Lower lobe of right lung (tissue), 2 donors: ENCODE data around the gene MOGAT3. TPM values are rescaled to one million over a fixed set of nuclear protein-coding genes. Genes with fewer than 3 reads are reported as not detected.

Experiments used
- ATAC-seq, 2 donors: fragments of 200-7000 bp; cut with Tn5 transposase; one replicate each; pipeline ENCODE4 v1.9.1; 2020 to 2022; ENCODE audit warnings: mild to moderate bottlenecking in 2 of 2, moderate library complexity in 2 of 2
- DNase-seq: peaks from one replicate; pipeline ENCODE4 v3.0.0-alpha.2; 2020
- H3K27ac ChIP-seq: fragments of 200-600 bp; one replicate; pipeline ENCODE4 v1.8.0; 2022
- H3K27me3 ChIP-seq: fragments of 200-600 bp; one replicate; pipeline ENCODE4 v1.8.0; 2022; ENCODE audit warnings: low read depth
- H3K36me3 ChIP-seq: fragments of 200-600 bp; one replicate; pipeline ENCODE4 v1.8.0; 2022; ENCODE audit warnings: mild to moderate bottlenecking
- H3K4me1 ChIP-seq: fragments of 200-600 bp; one replicate; pipeline ENCODE4 v1.8.0; 2022
- H3K4me3 ChIP-seq: fragments of 200-600 bp; one replicate; pipeline ENCODE4 v1.8.0; 2022; ENCODE audit warnings: mild to moderate bottlenecking
- H3K9me3 ChIP-seq: fragments of 200-600 bp; one replicate; pipeline ENCODE4 v1.8.0; 2022
- intact Hi-C: fragments of 100-400 bp; cut with DNase I; formaldehyde crosslinking; loops from one replicate; pipeline ENCODE4 v1.11.0; 2022
- long read RNA-seq: library from polyadenylated mRNA; unstranded; transcript quantifications from one replicate; pipeline ENCODE4 v2.0.0, GENCODE V29; 2021
- total RNA-seq: library from RNA; stranded (reverse); fragmentation: NEBNext Ultra II Directional; extraction: Animal tissue kit (Norgen Biotek cat#: 25700); gene quantifications from one replicate; pipeline ENCODE4 v1.2.1, GENCODE V29; 2021
- TF ChIP-seq, protein P1 (sequence below): fragments of 200-600 bp; IDR thresholded peaks from one replicate; pipeline ENCODE4 v1.8.0; 2022; ENCODE audit warnings: antibody characterized with exemption, mild to moderate bottlenecking
- donor health status: DM: no; HTN: yes; CAD: no; lungs with severe emphysema.

The MOGAT3 gene, protein sequence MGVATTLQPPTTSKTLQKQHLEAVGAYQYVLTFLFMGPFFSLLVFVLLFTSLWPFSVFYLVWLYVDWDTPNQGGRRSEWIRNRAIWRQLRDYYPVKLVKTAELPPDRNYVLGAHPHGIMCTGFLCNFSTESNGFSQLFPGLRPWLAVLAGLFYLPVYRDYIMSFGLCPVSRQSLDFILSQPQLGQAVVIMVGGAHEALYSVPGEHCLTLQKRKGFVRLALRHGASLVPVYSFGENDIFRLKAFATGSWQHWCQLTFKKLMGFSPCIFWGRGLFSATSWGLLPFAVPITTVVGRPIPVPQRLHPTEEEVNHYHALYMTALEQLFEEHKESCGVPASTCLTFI
- not detected for total RNA-seq
- long read RNA-seq = 0 reads

DNA sequence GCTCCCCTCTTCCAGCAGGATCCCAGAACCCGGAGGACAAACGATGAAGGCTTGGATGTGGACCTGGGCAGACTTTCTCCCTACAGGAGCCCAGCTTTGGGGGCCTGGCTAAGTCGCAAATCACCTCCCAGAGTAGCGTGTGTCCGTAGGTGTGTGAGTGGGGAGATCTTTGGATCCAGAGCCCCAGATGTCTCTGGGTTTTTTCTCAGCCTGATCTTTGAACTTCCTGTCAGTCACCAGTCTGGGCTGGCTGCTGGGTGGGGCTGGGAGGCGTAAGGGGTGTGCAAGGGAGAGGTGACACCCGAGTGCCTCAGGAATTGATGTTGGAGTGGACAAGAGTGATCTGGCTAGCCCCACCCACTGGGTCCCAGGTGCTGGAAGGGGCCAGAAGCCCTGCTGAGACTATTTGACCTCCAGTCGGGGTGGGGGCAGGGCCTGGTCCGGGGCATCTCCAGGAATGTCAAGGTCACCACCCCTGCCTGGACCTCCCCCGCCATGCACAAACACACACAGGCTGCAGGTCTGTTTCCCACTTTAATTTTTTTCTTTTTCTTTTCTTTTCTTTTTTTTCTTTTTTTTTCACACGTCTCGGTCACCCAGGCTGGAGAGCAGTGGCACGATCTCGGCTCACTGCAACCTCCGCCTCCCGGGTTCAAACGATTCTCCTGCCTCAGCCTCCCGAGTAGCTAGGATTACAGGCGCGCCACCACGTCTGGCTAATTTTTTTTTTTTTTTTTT is at the start of gene MOGAT3:
Gene MOGAT3 (minus strand): TSS at position 175 of the 738 bp plus-strand sequence. CDS start 182 bp downstream, outside the sequence.
- H3K4me1 ChIP-seq = peaks cover 10% of the 10 kb centered on the region
- intact Hi-C loops = no loop called here

DNA sequence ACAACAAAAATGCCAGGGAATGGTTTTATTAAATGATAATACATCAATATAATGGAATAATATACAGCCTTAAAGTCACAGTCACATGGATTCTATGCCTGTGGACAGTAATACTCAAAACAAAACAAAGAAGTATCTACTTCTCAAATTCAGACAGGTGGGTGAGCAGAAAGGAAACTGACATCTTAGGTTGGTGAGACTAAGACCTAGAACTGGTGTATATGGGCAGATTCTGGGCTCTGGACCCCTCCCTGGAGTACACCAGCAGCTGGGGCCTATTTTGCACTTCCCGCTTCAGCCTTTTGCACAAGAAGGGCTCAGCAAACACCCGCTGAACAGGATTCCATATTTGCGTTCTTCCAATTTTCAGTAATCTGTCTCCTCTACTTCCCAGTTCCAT is 49.5 kb upstream of the MOGAT3 start:
- H3K27ac ChIP-seq = no peak overlapping the region
- peaks cover 29% of the 10 kb centered on the region for H3K4me1 ChIP-seq
- TF ChIP-seq, protein P1, sequence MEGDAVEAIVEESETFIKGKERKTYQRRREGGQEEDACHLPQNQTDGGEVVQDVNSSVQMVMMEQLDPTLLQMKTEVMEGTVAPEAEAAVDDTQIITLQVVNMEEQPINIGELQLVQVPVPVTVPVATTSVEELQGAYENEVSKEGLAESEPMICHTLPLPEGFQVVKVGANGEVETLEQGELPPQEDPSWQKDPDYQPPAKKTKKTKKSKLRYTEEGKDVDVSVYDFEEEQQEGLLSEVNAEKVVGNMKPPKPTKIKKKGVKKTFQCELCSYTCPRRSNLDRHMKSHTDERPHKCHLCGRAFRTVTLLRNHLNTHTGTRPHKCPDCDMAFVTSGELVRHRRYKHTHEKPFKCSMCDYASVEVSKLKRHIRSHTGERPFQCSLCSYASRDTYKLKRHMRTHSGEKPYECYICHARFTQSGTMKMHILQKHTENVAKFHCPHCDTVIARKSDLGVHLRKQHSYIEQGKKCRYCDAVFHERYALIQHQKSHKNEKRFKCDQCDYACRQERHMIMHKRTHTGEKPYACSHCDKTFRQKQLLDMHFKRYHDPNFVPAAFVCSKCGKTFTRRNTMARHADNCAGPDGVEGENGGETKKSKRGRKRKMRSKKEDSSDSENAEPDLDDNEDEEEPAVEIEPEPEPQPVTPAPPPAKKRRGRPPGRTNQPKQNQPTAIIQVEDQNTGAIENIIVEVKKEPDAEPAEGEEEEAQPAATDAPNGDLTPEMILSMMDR = no peak
- DNase-seq = no peak
- H3K4me3 ChIP-seq = peak overlapping the region; percentile 80
- no peaks in the 10 kb centered on the region for H3K27me3 ChIP-seq
- no peaks in the 10 kb centered on the region for H3K9me3 ChIP-seq
- H3K36me3 ChIP-seq = peaks cover 25% of the 10 kb centered on the region
- ATAC-seq = no peak
- intact Hi-C loops = no loop called here

More for the DNA sequence above, at the start of gene MOGAT3:
- H3K27me3 ChIP-seq = peaks cover 66% of the 10 kb centered on the region
- TF ChIP-seq, protein P1 = no peak
- ATAC-seq (no peak), DNase-seq (no peak)
- H3K4me3 ChIP-seq = peak within 1 kb of the TSS; percentile 0
- no peaks in the 10 kb centered on the region for H3K9me3 ChIP-seq
- no peak within 1 kb of the TSS for H3K27ac ChIP-seq
- H3K36me3 ChIP-seq = peaks cover 2% of the 10 kb centered on the region

DNA sequence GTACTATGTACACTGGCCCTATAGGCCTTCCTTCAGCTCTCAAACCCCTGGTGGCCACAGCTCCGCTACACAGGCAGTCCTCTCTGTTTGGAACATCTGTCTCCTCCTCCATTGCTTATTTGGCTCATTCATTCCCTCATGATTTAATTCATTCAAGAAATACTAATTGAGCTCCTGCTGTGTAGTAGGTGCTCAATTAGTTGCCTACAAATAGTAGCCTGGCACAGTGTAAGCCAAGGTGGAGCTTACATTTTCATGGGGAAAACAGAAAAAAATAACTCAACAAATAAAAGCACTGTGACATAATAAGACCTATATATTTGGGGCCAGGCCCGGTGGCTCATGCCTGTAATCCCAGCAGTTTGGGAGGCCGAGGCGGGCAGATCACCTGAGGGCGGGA is 47.4 kb upstream of the MOGAT3 start:
- Histone ChIP-seq H3K4me1 (peaks cover 40% of the 10 kb centered on the region), H3K36me3 (peaks cover 25% of the 10 kb centered on the region), H3K27ac (no peak overlapping the region), H3K27me3 (no peaks in the 10 kb centered on the region), H3K4me3 (no peak overlapping the region), H3K9me3 (no peaks in the 10 kb centered on the region)
- ATAC-seq (no peak), DNase-seq (no peak)
- TF ChIP-seq, protein P1 = no peak
- intact Hi-C loops = no loop called here

DNA sequence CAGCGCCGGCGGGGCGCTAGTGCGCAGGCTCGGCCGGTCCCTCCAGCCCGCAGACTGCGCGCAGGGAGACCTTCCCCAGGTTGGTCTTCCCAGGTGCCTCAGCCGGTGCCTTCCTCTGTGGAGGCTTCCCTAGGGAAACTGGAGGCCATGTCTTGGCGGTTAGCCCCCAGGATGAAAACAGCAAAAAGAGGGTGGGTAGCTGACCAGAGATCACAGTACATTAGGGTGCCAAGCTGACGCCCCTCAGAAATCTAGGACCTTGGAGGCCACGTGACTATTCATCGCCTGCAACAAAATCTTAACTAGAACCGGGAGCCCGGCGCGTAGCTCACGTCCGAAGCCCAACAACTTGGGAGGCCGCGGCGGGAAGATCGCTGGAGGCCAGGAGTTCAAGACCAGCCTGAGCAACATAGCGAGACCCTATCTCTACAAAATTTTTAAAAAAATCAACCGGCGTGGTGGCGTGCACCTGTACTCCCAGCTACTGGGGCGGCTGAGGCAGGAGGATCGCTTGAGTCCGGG is 44.4 kb upstream of the MOGAT3 start:
- Histone ChIP-seq H3K36me3 (peaks cover 41% of the 10 kb centered on the region), H3K4me3 (peak overlapping the region; percentile 89), H3K27ac (peak overlapping the region; percentile 93), H3K27me3 (no peaks in the 10 kb centered on the region), H3K9me3 (no peaks in the 10 kb centered on the region), H3K4me1 (peaks cover 54% of the 10 kb centered on the region)
- TF ChIP-seq, protein P1 = no peak
- DNase-seq (no peak), ATAC-seq (no peak)
- intact Hi-C loops = no loop called here

DNA sequence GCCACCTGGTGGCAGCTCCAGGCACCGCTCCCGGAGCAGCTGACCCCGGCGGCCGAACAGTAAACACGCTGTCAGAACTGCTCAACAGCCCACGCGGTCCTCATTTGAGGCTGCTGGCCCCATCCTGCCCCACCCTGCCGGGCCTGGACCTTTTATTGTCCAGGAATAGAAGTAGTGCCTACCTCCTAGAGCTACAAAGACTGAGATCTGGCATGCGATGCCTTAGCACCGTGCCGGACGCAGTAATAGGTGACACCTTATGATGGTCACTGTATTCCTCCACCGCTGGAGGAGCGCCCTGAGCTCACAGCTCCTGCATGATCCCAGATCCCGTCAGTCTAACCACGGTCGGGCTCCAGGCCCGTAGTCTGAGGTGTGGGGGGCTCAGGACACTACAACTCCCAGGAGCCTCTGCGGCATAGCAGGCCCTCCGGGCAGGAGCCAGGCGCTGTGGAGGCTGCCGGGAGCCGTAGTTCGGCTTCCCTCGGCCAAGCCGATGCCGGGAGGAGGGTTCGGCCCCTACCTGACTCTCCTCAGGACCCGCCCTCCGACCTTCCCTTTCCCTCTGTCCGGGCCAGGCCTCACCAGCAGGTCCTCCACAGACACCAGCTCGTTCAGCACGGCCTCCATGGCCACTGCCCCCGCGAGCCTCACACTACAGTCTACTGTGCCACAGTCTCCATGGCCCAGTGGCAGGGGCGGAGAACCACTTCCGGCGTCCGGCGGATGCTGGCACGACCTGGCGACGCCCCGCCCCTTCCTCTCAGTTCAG is 43.7 kb upstream of the MOGAT3 start, which contains the start of gene FIS1:
Gene FIS1 (minus strand): TSS at position 707 of the 772 bp plus-strand sequence. CDS start 77 bp downstream, at position 630.
- ATAC-seq = peak; percentile 98 to 99
- intact Hi-C loops = no loop called here
- TF ChIP-seq, protein P1 = peak; percentile 93

More for the DNA sequence above, 43.7 kb upstream of the MOGAT3 start, which contains the start of gene FIS1:
- Histone ChIP-seq H3K4me1 (peaks cover 54% of the 10 kb centered on the region), H3K36me3 (peaks cover 41% of the 10 kb centered on the region), H3K4me3 (peak within 1 kb of the TSS; percentile 89), H3K27ac (peak within 1 kb of the TSS; percentile 93), H3K27me3 (no peaks in the 10 kb centered on the region), H3K9me3 (no peaks in the 10 kb centered on the region)
- DNase-seq = peak; percentile 97
